Measurements from ENCODE around the gene EMP1.

The EMP1 gene

GRCh38 chr12:13173012-13173932, 23.3 kb upstream of the EMP1 start:
- DNase-seq = no peak

DNA sequence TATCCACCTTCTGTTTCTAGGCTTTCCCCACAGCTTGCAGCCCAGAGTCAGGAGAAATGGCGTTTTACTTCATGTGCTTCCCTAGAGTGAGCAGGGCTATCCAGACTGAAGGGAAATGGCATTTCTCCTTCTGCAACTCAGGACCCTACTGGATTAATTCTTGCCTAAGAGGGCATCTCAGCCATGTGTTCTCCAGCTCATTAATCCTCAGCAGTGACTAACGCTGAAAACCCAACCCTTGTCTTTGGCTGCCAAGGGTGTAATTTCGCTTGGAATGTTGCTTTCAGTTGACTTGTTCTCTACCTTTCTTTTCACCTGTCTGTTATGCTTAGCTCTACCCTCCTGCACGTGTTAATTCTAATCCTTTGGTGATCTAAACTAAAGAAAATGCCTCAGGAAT, 21.0 kb upstream of the EMP1 start:
- no peak for DNase-seq

GRCh38 chr12:13176256-13176655, 20.3 kb upstream of the EMP1 start:
- DNase-seq = no peak

- DNase-seq = no peak
Measured at GRCh38 chr12:13177373-13177772, 19.2 kb upstream of the EMP1 start.

DNA sequence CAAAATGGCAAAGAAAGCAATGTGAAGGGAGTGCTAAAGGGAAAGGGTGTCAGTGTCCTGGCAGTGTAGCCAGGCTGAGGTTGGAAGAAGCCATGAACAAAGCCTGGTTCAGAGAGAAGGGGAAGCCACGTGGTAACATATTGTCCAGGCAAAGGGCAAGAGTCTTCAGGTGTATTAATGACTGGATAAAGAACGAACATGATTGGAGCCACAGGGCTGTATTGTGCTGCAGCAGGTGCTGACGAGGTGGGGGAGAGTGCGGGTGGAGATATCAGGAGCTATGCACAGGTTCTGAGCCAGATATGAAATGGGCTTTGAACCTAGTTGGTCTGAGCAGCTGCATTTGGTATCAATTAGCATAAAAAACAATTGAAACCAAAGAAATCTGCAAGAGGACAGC, 18.6 kb upstream of the EMP1 start:
- no peak for DNase-seq

GRCh38 chr12:13178568-13179210, 17.8 kb upstream of the EMP1 start:
- DNase-seq = no peak

DNA sequence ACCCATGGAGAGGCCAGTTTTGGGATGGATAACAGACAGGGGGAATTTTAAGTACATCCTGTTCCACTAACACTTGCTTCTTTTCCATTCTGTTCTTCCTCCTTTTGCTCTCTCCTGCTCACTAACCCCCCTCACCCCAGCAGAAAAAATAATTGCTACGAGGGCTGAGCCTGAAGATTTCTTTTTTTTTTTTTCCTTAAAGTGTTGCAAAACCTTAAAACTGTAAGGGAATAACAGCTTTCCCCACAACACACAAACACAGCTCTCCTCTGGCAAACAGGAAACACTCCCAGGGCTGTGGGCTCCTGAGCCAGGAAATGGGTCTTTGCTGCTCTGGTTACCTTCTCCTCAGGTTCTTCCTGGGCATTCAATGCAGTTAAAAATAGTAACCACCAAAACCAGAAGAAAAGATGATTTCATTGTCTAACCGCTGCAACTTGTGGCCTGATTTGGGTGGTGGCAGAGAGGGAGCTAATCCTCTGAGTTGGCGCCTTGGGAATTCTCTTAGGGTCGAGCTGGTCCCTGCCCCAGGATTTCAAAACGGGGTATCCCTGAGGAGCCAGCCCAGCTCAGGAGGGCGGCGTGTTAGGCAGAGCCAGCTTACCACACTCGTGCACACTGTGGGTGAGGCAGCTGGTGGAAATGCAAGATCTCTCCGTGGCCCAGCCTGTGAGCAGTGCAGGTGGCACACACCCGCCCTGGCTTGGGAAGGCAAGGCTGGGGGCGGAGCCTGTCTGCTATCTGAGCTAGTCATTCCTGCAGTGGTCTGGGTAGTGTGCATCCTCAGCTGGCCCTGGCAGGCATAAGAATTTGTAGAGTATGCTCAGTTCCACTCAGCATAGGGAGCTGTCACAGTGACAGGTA, 17.1 kb upstream of the EMP1 start:
- DNase-seq = peak; percentile 81

- DNase-seq = peak; percentile 29
Measured at GRCh38 chr12:13181375-13182070, 15.0 kb upstream of the EMP1 start.

DNA sequence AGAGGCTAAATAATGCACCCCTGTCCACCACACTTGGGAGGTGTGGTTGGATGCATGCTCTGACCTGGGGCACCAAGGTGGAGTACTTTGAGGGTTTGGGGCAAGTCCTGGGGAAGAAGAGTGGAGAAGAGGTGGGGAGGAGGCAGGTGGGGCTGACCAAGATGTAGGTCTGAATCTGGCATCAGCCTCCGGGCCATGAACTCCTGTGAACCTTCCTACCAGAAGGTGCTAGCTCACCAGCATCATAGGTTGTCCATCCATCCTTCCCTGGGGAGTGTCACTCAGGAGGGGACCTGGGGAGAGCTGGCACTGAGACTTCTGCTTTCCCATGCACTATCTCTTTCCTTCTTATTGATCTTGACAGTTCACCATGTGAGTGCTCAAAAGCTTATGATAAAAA, 13.6 kb upstream of the EMP1 start:
- DNase-seq = peak; percentile 30

DNA sequence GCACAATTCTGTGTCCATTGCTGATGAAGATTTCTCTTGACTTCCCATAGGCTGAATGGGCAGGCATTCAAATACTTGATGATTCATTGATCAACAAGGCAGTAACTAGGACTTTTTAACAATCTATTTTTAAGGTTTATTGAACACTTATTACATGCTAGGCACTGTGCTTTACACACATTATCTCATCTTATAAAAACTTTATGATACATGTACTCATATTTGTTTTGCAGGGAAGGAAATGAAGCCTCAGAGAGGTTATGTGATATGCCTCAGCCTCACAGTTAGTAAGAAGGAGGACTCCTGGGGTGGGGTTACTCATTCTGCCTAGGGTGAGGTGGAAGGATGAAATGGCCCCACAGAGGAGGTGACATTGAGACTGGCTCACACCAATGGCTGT, 12.9 kb upstream of the EMP1 start:
- DNase-seq = peak; percentile 41

GRCh38 chr12:13186302-13186701, 10.2 kb upstream of the EMP1 start:
- DNase-seq = no peak

- DNase-seq = no peak
Measured at GRCh38 chr12:13187399-13187798, 9.1 kb upstream of the EMP1 start.

GRCh38 chr12:13189264-13189663, 7.3 kb upstream of the EMP1 start:
- DNase-seq = no peak

DNA sequence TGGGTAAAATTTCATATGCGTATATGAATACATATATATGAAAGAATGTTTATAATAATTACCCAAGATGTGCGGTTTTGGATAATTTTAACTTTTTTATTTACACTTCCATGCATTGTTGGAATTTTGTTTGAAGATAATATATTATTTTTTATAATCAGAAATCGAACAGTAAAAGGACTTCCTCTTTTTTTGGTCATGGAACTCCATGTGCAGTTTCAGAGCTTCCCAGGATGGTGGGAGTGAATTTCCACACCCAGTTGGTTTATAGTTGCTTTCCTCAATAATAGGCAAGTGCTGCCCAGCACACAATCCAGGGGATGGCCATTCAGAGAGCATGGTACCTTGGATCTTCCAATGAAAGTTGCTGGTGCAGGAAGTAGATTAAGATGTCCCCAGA, 6.3 kb upstream of the EMP1 start:
- DNase-seq = no peak

- no peak for DNase-seq
Measured at GRCh38 chr12:13192719-13193118, 3.8 kb upstream of the EMP1 start.

- DNase-seq = no peak
Measured at GRCh38 chr12:13193505-13194231, 2.9 kb upstream of the EMP1 start.

GRCh38 chr12:13194401-13195110, 2.0 kb upstream of the EMP1 start:
- DNase-seq = no peak

GRCh38 chr12:13195250-13195649, 1.3 kb upstream of the EMP1 start:
- DNase-seq = no peak

DNA sequence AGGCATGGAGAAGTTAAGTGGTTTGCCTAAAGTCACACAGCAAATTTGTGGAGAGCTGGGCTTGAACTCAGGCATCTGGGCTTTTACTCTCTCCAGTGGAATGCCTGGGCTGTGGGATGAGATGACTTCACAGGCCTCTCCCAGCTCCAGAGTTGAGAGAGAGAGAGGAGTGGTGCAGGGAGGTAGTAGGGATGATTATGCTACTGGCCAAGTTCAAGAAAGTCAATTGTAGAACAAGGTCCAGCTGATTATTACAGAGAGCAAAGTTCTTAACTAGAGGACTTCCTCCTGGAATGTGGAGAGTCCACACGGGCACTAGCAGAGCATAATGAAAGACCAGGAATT, 769 bp upstream of the EMP1 start:
- no peak for DNase-seq

DNA sequence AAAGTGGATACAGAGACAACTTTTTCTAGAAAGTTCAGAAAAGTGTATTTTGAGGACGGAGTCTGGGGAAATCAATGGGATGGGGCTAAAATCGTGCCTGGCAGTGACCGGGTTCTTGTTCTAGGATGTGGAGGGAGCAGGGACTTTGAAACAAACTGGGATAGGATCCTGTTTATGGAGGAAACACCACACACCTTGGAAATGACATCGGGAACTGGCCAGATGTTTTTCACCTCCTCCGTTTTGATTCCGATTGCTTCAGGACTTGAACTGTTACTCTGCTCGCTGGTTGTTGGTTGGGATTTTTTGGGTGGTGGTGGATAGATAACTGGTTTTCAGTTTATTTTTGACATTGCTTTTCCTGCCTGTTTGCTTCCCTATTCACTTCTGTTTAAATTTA, 506 bp downstream of the EMP1 start:
- DNase-seq = no peak

DNA sequence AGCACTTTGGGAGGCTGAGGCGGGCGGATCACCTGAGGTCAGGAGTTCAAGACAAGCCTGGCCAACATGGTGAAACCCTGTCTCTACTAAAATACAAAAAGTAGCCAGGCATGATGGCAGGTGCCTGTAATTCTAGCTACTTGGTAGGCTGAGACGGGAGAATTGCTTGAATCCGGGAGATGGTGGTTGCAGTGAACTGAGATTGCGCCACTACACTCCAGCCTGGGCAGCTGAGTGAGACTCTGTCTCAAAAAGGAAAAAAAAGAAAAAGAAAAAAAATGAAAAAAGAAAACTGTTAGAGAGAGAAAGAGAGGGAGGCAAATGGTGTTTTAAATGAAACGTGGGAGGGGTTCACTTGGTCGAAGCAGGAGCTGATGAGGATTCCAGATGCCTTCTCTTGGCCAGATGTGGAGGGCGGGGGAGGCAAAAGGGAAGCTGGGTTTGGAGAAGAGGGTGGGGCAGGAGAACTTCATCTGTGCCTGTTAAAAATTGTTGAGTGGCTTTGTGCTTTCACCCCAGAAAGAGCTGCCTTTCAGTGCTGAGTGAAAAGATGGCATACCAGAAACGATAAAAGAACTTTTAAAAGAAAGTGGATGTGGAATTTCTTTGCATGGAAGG, 1.1 kb downstream of the EMP1 start:
- no peak for DNase-seq
